ENCODE measurements around the gene RNASE8. TPM values are rescaled to one million over a fixed set of nuclear protein-coding genes. Genes with fewer than 3 reads are reported as not detected.

The RNASE8 gene
- total RNA-seq, 2 donors from 2014 or later = not detected

- H3K36me3 Mint-ChIP-seq (ENCODE audit: low read depth) = peaks cover 78% of the 10 kb centered on the region
- TF ChIP-seq CTCF (conservative IDR thresholded peaks at IDR 0.05) = no peak
- no peak for DNase-seq
- H3K9me3 ChIP-seq (ENCODE audit: control insufficient read depth, low read length) = no peaks in the 10 kb centered on the region
- no peaks in the 10 kb centered on the region for H3K4me1 ChIP-seq (ENCODE audit: control insufficient read depth, insufficient read depth, low read length)
- H3K36me3 ChIP-seq (ENCODE audit: control insufficient read depth, insufficient read depth, low read length) = peaks cover 91% of the 10 kb centered on the region
- H3K4me3 Mint-ChIP-seq = no peak overlapping the region
- no peaks in the 10 kb centered on the region for H3K27me3 Mint-ChIP-seq (ENCODE audit: insufficient read depth)
- no peaks in the 10 kb centered on the region for H3K27me3 ChIP-seq (ENCODE audit: control insufficient read depth, insufficient read depth, low read length, poor library complexity, severe bottlenecking)
- H3K27ac Mint-ChIP-seq = no peak overlapping the region
- H3K27ac ChIP-seq (ENCODE audit: low read depth, low read length) = no peak overlapping the region
- 95% methylated on average over 7 to 10 of the region's 10 CpGs for WGBS, 2 experiments (ENCODE audit: insufficient coverage in 1 of 2, insufficient read length in 1 of 2)
- no peak overlapping the region for H3K9ac ChIP-seq (ENCODE audit: extremely low read depth, low read length, poor library complexity, severe bottlenecking)
- H3K4me1 Mint-ChIP-seq = no peaks in the 10 kb centered on the region
- H3K4me3 ChIP-seq (ENCODE audit: low read length) = no peak overlapping the region
- no peaks in the 10 kb centered on the region for H3K9me3 Mint-ChIP-seq
Observed at GRCh38 chr14:21078726-21079125, 21.1 kb downstream of the RNASE8 start.

GRCh38 chr14:21081521-21082142 lies 24.0 kb downstream of the RNASE8 start:
- H3K9ac ChIP-seq (ENCODE audit: extremely low read depth, low read length, poor library complexity, severe bottlenecking) = no peak overlapping the region
- no peak for DNase-seq
- H3K27me3 ChIP-seq (ENCODE audit: control insufficient read depth, insufficient read depth, low read length, poor library complexity, severe bottlenecking) = no peaks in the 10 kb centered on the region
- Mint-ChIP-seq H3K27ac (no peak overlapping the region), H3K4me1 (no peaks in the 10 kb centered on the region), H3K9me3 (no peaks in the 10 kb centered on the region), H3K36me3 (ENCODE audit: low read depth) (peaks cover 80% of the 10 kb centered on the region), H3K27me3 (ENCODE audit: insufficient read depth) (no peaks in the 10 kb centered on the region), H3K4me3 (no peak overlapping the region)
- H3K4me3 ChIP-seq (ENCODE audit: low read length) = no peak overlapping the region
- H3K4me1 ChIP-seq (ENCODE audit: control insufficient read depth, insufficient read depth, low read length) = no peaks in the 10 kb centered on the region
- no peak overlapping the region for H3K27ac ChIP-seq (ENCODE audit: low read depth, low read length)
- no peaks in the 10 kb centered on the region for H3K9me3 ChIP-seq (ENCODE audit: control insufficient read depth, low read length)
- 92 to 95% methylated on average over 22 to 30 of the region's 30 CpGs for WGBS, 2 experiments (ENCODE audit: insufficient coverage in 1 of 2, insufficient read length in 1 of 2)
- H3K36me3 ChIP-seq (ENCODE audit: control insufficient read depth, insufficient read depth, low read length) = peaks cover 92% of the 10 kb centered on the region
- no peak for TF ChIP-seq CTCF (conservative IDR thresholded peaks at IDR 0.05)

- H3K27ac Mint-ChIP-seq = no peak overlapping the region
- peaks cover 76% of the 10 kb centered on the region for H3K36me3 Mint-ChIP-seq (ENCODE audit: low read depth)
- peaks cover 85% of the 10 kb centered on the region for H3K36me3 ChIP-seq (ENCODE audit: control insufficient read depth, insufficient read depth, low read length)
Observed at GRCh38 chr14:21083565-21084325, 26.1 kb downstream of the RNASE8 start.

More at GRCh38 chr14:21083565-21084325, 26.1 kb downstream of the RNASE8 start:
- H3K4me3 Mint-ChIP-seq = no peak overlapping the region
- Histone ChIP-seq H3K27ac (ENCODE audit: low read depth, low read length) (no peak overlapping the region), H3K27me3 (ENCODE audit: control insufficient read depth, insufficient read depth, low read length, poor library complexity, severe bottlenecking) (no peaks in the 10 kb centered on the region), H3K9me3 (ENCODE audit: control insufficient read depth, low read length) (no peaks in the 10 kb centered on the region), H3K4me3 (ENCODE audit: low read length) (no peak overlapping the region), H3K4me1 (ENCODE audit: control insufficient read depth, insufficient read depth, low read length) (no peaks in the 10 kb centered on the region), H3K9ac (ENCODE audit: extremely low read depth, low read length, poor library complexity, severe bottlenecking) (no peak overlapping the region)
- H3K4me1 Mint-ChIP-seq = no peaks in the 10 kb centered on the region
- 94 to 98% methylated on average over 9 to 11 of the region's 11 CpGs for WGBS, 2 experiments (ENCODE audit: insufficient coverage in 1 of 2, insufficient read length in 1 of 2)
- TF ChIP-seq CTCF (conservative IDR thresholded peaks at IDR 0.05) = no peak
- H3K27me3 Mint-ChIP-seq (ENCODE audit: insufficient read depth) = no peaks in the 10 kb centered on the region
- no peaks in the 10 kb centered on the region for H3K9me3 Mint-ChIP-seq
- DNase-seq = no peak

Data from endodermal cell (in vitro differentiated cells).